Cardiac muscle cell (in vitro differentiated cells and primary cell): ENCODE measurements around the gene PPP1R3G. TPM values are rescaled to one million over a fixed set of nuclear protein-coding genes. Genes with fewer than 3 reads are reported as not detected.

Source experiments
- DNase-seq, 2 donors: peaks; one replicate each; pipeline versions ENCODE4 v3.0.0 to v3.0.0-alpha.2; 2010 to 2017; ENCODE audit warnings: low read depth in 1 of 2, low spot score in 1 of 2
- H3K27ac ChIP-seq: fragments of 200-600 bp; sonication (generic); 2 replicates; pipeline ENCODE4 v1.5.1; 2016
- H3K27me3 ChIP-seq: fragments of 200-600 bp; sonication (generic); 2 replicates; pipeline ENCODE4 v1.6.0; 2016; ENCODE audit warnings: control low read depth
- H3K36me3 ChIP-seq: fragments of 200-600 bp; sonication (generic); 2 replicates; pipeline ENCODE4 v1.5.1; 2016; ENCODE audit warnings: control low read depth
- H3K4me1 ChIP-seq: fragments of 200-600 bp; sonication (generic); 2 replicates; pipeline ENCODE4 v1.8.1; 2017; ENCODE audit warnings: low read depth, mild to moderate bottlenecking, mixed run types
- H3K4me3 ChIP-seq: fragments of 200-600 bp; sonication (generic); 2 replicates; pipeline ENCODE4 v1.5.1; 2016; ENCODE audit warnings: mild to moderate bottlenecking
- H3K9me3 ChIP-seq: fragments of 200-600 bp; sonication (generic); 2 replicates; pipeline ENCODE4 v1.5.1; 2017; ENCODE audit warnings: low read depth, mild to moderate bottlenecking, control low read depth
- CTCF ChIP-seq: IDR thresholded peaks from 2 replicates; pipeline ENCODE4 v1.5.1; 2012; ENCODE audit warnings: low read depth, mild to moderate bottlenecking, low read length
- polyA plus RNA-seq: library from polyadenylated mRNA; unstranded; fragments of >200 nt; fragmentation: Nextera tagmentation; extraction: Ambion mirVana; gene quantifications from 2 replicates; pipeline ENCODE4 v1.2.1, GENCODE V29; 2016
- total RNA-seq: library from RNA; depleted of rRNA; stranded (reverse); fragments of >200 nt; gene quantifications from 2 replicates; pipeline ENCODE4 v1.2.3, GENCODE V29; 2016

PPP1R3G gene
- total and polyA plus RNA-seq, 2 experiments from 2014 or later = 2.6 to 7.6 TPM

- no peak for TF ChIP-seq CTCF
These were observed 39.4 kb downstream of the PPP1R3G start for GRCh38 chr6:5124526-5124925.

GRCh38 chr6:5125152-5126006 lies 40.2 kb downstream of the PPP1R3G start:
- no peak for TF ChIP-seq CTCF
- H3K4me1 ChIP-seq = peaks cover 11% of the 10 kb centered on the region
- H3K36me3 ChIP-seq = no peaks in the 10 kb centered on the region
- no peaks in the 10 kb centered on the region for H3K27me3 ChIP-seq
- peak in 1 of 2 donors; percentile 65 for DNase-seq
- peak overlapping the region; percentile 5 for H3K27ac ChIP-seq
- no peaks in the 10 kb centered on the region for H3K9me3 ChIP-seq
- H3K4me3 ChIP-seq = no peak overlapping the region

More at GRCh38 chr6:5124526-5124925, 39.4 kb downstream of the PPP1R3G start:
- H3K27ac ChIP-seq = no peak overlapping the region
- no peak overlapping the region for H3K4me3 ChIP-seq
- H3K4me1 ChIP-seq = peaks cover 8% of the 10 kb centered on the region
- H3K36me3 ChIP-seq = no peaks in the 10 kb centered on the region
- H3K9me3 ChIP-seq = no peaks in the 10 kb centered on the region
- no peak for DNase-seq
- H3K27me3 ChIP-seq = no peaks in the 10 kb centered on the region

- no peaks in the 10 kb centered on the region for H3K9me3 ChIP-seq
- TF ChIP-seq CTCF = no peak
- no peaks in the 10 kb centered on the region for H3K27me3 ChIP-seq
- peak; percentile 59 to 82 for DNase-seq
- H3K4me1 ChIP-seq = peaks cover 14% of the 10 kb centered on the region
- no peaks in the 10 kb centered on the region for H3K36me3 ChIP-seq
- peak overlapping the region; percentile 5 for H3K27ac ChIP-seq
- H3K4me3 ChIP-seq = no peak overlapping the region
These were observed 41.1 kb downstream of the PPP1R3G start for GRCh38 chr6:5126214-5126613.

GRCh38 chr6:5127106-5127687 lies 42.1 kb downstream of the PPP1R3G start:
- DNase-seq = no peak
- TF ChIP-seq CTCF = no peak
- H3K27ac ChIP-seq = no peak overlapping the region
- H3K27me3 ChIP-seq = no peaks in the 10 kb centered on the region
- no peak overlapping the region for H3K4me3 ChIP-seq
- H3K36me3 ChIP-seq = no peaks in the 10 kb centered on the region
- H3K9me3 ChIP-seq = no peaks in the 10 kb centered on the region
- H3K4me1 ChIP-seq = peaks cover 14% of the 10 kb centered on the region

- H3K36me3 ChIP-seq = no peaks in the 10 kb centered on the region
- H3K4me1 ChIP-seq = peaks cover 14% of the 10 kb centered on the region
- no peak for DNase-seq
- no peak overlapping the region for H3K27ac ChIP-seq
- no peaks in the 10 kb centered on the region for H3K27me3 ChIP-seq
- no peak overlapping the region for H3K4me3 ChIP-seq
- no peaks in the 10 kb centered on the region for H3K9me3 ChIP-seq
- TF ChIP-seq CTCF = no peak
These were observed 43.2 kb downstream of the PPP1R3G start for GRCh38 chr6:5128351-5128750.
